Neural cell (in vitro differentiated cells): ENCODE results near the gene UBAP2. TPM values are rescaled to one million over a fixed set of nuclear protein-coding genes. Genes with fewer than 3 reads are reported as not detected.

ENCODE experiments used
- H2AFZ ChIP-seq: fragments of 200-600, 300-800 bp; sonication (generic), shearing (Covaris generic); 2 replicates; pipeline ENCODE4 v1.6.0; 2014; ENCODE audit warnings: low read depth, mild to moderate bottlenecking, antibody characterized with exemption, low read length, moderate library complexity
- H3F3A ChIP-seq: fragments of 200-600 bp; shearing (Covaris generic); 2 replicates; pipeline ENCODE4 v1.6.1; 2016; ENCODE audit warnings: mild to moderate bottlenecking, moderate library complexity, mixed read lengths, antibody characterized with exemption, low read length; ENCODE audit not compliant: insufficient read depth, poor library complexity, severe bottlenecking
- H3K27ac ChIP-seq: fragments of 200-600, 300-800 bp; sonication (generic), shearing (Covaris generic); 2 replicates; pipeline ENCODE4 v1.5.1; 2014; ENCODE audit warnings: mild to moderate bottlenecking, low read length, moderate library complexity
- H3K27me3 ChIP-seq: fragments of 300-800, 200-600 bp; sonication (generic), shearing (Covaris generic); 2 replicates; pipeline ENCODE4 v1.6.0; 2014; ENCODE audit warnings: mild to moderate bottlenecking, low read depth, low read length, moderate library complexity; ENCODE audit not compliant: insufficient read depth
- H3K36me3 ChIP-seq: fragments of 300-800, 200-600 bp; sonication (generic), shearing (Covaris generic); 2 replicates; pipeline ENCODE4 v1.5.1; 2014; ENCODE audit warnings: mild to moderate bottlenecking, antibody characterized with exemption, low read length, moderate library complexity; ENCODE audit not compliant: insufficient read depth
- H3K4me2 ChIP-seq: fragments of 300-800, 200-600 bp; sonication (generic), shearing (Covaris generic); 2 replicates; pipeline ENCODE4 v1.6.0; 2014; ENCODE audit warnings: mild to moderate bottlenecking, low read length
- H3K4me3 ChIP-seq: fragments of 300-800, 200-600 bp; sonication (generic), shearing (Covaris generic); 2 replicates; pipeline ENCODE4 v1.5.1; 2014; ENCODE audit warnings: mild to moderate bottlenecking, low read length, moderate library complexity
- H3K79me2 ChIP-seq: fragments of 200-600 bp; shearing (Covaris generic); replicated peaks from 2 replicates; pipeline ENCODE4 v1.6.0; 2014; ENCODE audit warnings: mild to moderate bottlenecking, low read length, moderate library complexity; ENCODE audit not compliant: insufficient read depth
- H3K9ac ChIP-seq: fragments of 300-800, 200-600 bp; sonication (generic), shearing (Covaris generic); 2 replicates; pipeline ENCODE4 v1.6.1; 2016; ENCODE audit warnings: mild to moderate bottlenecking, low read length, mixed read lengths
- H3K9me2 ChIP-seq: fragments of 200-600 bp; shearing (Covaris generic); 2 replicates; pipeline ENCODE4 v1.6.1; 2016; ENCODE audit warnings: mild to moderate bottlenecking, low read length, mixed read lengths; ENCODE audit not compliant: insufficient read depth
- H3K9me3 ChIP-seq: fragments of 200-600, 300-800 bp; sonication (generic), shearing (Covaris generic); 2 replicates; pipeline ENCODE4 v1.6.1; 2016; ENCODE audit warnings: mild to moderate bottlenecking, mixed run types, low read length, moderate library complexity, mixed read lengths
- H4K20me1 ChIP-seq: fragments of 200-600 bp; shearing (Covaris generic); 2 replicates; pipeline ENCODE4 v1.6.1; 2016; ENCODE audit warnings: mild to moderate bottlenecking, mixed run types; ENCODE audit not compliant: insufficient read depth
- CTCF ChIP-seq: fragments of 450-650 bp; IDR thresholded peaks from 2 replicates; pipeline ENCODE4 v1.5.1; 2014; ENCODE audit warnings: antibody characterized with exemption, mild to moderate bottlenecking, moderate library complexity; ENCODE audit not compliant: poor library complexity, severe bottlenecking
- EP300 ChIP-seq: fragments of 450-650 bp; conservative IDR thresholded peaks from 2 replicates; pipeline ENCODE4 v1.6.1; 2014; ENCODE audit warnings: antibody characterized with exemption, mild to moderate bottlenecking, moderate library complexity; ENCODE audit not compliant: poor library complexity, severe bottlenecking
- EZH2 ChIP-seq: fragments of 200-600, 300-800 bp; shearing (Covaris generic), sonication (generic); IDR thresholded peaks from 2 replicates; pipeline ENCODE4 v1.6.1; 2014; ENCODE audit warnings: antibody characterized with exemption, low read length, borderline replicate concordance, mild to moderate bottlenecking; ENCODE audit not compliant: insufficient read depth, poor library complexity, severe bottlenecking
- MXI1 ChIP-seq: fragments of 450-650 bp; conservative IDR thresholded peaks from 2 replicates; pipeline ENCODE4 v1.6.1; 2014; ENCODE audit warnings: antibody characterized with exemption, mild to moderate bottlenecking; ENCODE audit not compliant: poor library complexity, severe bottlenecking
- POLR2AphosphoS5 ChIP-seq: IDR thresholded peaks from 2 replicates; pipeline ENCODE4 v1.6.1; 2012
- RAD21 ChIP-seq: fragments of 450-650 bp; conservative IDR thresholded peaks from 2 replicates; pipeline ENCODE4 v1.6.1; 2014; ENCODE audit warnings: antibody characterized with exemption, mild to moderate bottlenecking, moderate library complexity
- SMC3 ChIP-seq: fragments of 450-650 bp; conservative IDR thresholded peaks from 2 replicates; pipeline ENCODE4 v1.6.1; 2014; ENCODE audit warnings: antibody characterized with exemption, mild to moderate bottlenecking, moderate library complexity; ENCODE audit not compliant: poor library complexity
- TAF1 ChIP-seq: IDR thresholded peaks from 2 replicates; pipeline ENCODE4 v1.6.1; 2012; ENCODE audit warnings: low read depth
- polyA plus RNA-seq: library from polyadenylated mRNA; depleted of rRNA; stranded (reverse); fragments of >200 nt; gene quantifications from 2 replicates; pipeline ENCODE4 v1.2.3, GENCODE V29; 2014
- TF ChIP-seq, protein P1 (sequence below): IDR thresholded peaks from 2 replicates; pipeline ENCODE4 v1.6.1; 2012; ENCODE audit warnings: borderline replicate concordance

UBAP2 gene
- polyA plus RNA-seq, 1 donor from 2014 or later, result 9.2 TPM

DNA sequence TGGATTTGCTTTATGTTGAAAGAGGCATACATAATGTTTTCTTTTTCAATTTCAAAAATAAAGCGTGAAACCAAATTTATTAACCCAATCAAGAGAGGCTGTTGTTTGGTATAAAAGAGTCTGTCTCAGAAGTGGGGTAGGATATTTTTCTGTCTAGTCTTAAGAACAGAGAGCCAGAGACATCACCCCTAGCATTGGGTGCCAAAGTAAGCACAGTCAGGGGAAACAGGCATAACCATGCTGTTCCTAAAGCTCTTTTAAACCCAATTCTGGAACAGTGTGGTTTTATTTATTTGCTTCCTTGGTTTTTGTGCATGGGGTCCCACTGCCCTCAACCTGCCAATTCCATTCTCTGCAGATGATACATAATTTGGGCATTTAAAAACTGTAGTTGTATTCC, 143.6 kb downstream of the UBAP2 start:
- H4K20me1 ChIP-seq, result peaks cover 5% of the 10 kb centered on the region

DNA sequence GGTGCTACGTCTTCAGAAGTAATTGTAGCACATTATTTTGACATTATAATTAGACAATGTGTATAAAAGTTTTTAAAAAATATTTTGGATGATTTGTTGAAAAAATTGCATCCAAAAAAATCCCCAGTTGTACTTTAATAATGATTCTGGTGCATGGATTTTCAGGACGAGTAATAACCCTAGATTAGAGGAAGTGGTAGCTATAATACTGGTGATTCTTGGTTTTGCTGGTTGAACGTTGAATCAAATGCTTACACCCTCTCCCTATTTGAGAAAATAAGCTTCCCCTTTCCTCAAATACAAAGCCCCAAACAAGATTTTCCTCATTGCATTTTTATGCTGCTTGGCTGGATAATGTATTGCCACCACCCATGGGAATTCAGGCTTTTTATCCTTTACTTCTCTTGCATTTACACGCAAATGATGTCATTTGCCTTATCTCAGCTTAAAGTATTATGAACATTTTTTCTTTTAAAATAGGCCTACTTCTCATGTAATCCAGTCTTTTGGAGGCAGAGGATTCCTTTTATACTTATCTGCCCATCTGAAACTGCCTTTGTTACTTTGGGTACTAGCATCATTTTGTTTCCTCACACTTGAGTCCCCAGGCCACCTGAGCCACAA, 145.4 kb downstream of the UBAP2 start:
- no peaks in the 10 kb centered on the region for H3F3A ChIP-seq
- no peak overlapping the region for H3K9ac ChIP-seq
- H3K27ac ChIP-seq, result no peak overlapping the region
- no peak overlapping the region for H3K4me3 ChIP-seq
- H3K9me3 ChIP-seq, result no peaks in the 10 kb centered on the region
- H3K36me3 ChIP-seq, result peaks cover 10% of the 10 kb centered on the region
- TF ChIP-seq TAF1, result no peak
- TF ChIP-seq CTCF, result no peak
- TF ChIP-seq RAD21, result no peak
- TF ChIP-seq, protein P1, sequence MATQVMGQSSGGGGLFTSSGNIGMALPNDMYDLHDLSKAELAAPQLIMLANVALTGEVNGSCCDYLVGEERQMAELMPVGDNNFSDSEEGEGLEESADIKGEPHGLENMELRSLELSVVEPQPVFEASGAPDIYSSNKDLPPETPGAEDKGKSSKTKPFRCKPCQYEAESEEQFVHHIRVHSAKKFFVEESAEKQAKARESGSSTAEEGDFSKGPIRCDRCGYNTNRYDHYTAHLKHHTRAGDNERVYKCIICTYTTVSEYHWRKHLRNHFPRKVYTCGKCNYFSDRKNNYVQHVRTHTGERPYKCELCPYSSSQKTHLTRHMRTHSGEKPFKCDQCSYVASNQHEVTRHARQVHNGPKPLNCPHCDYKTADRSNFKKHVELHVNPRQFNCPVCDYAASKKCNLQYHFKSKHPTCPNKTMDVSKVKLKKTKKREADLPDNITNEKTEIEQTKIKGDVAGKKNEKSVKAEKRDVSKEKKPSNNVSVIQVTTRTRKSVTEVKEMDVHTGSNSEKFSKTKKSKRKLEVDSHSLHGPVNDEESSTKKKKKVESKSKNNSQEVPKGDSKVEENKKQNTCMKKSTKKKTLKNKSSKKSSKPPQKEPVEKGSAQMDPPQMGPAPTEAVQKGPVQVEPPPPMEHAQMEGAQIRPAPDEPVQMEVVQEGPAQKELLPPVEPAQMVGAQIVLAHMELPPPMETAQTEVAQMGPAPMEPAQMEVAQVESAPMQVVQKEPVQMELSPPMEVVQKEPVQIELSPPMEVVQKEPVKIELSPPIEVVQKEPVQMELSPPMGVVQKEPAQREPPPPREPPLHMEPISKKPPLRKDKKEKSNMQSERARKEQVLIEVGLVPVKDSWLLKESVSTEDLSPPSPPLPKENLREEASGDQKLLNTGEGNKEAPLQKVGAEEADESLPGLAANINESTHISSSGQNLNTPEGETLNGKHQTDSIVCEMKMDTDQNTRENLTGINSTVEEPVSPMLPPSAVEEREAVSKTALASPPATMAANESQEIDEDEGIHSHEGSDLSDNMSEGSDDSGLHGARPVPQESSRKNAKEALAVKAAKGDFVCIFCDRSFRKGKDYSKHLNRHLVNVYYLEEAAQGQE, result no peak
- no peaks in the 10 kb centered on the region for H3K27me3 ChIP-seq
- peaks cover 5% of the 10 kb centered on the region for H4K20me1 ChIP-seq
- H3K9me2 ChIP-seq, result no peaks in the 10 kb centered on the region
- no peak overlapping the region for H3K4me2 ChIP-seq
- H3K79me2 ChIP-seq, result peaks cover 28% of the 10 kb centered on the region
- no peak overlapping the region for H2AFZ ChIP-seq

More for the DNA sequence above, 143.6 kb downstream of the UBAP2 start:
- no peak for TF ChIP-seq CTCF
- no peak for TF ChIP-seq MXI1
- TF ChIP-seq EP300, result no peak
- TF ChIP-seq POLR2AphosphoS5, result no peak
- TF ChIP-seq EZH2, result no peak
- no peak for TF ChIP-seq RAD21
- TF ChIP-seq SMC3, result no peak
- TF ChIP-seq TAF1, result no peak
- TF ChIP-seq, protein P1, result no peak
- Histone ChIP-seq H3K9ac (no peak overlapping the region), H3K36me3 (peaks cover 7% of the 10 kb centered on the region), H3K27ac (no peak overlapping the region), H3K9me2 (no peaks in the 10 kb centered on the region), H3K27me3 (no peaks in the 10 kb centered on the region), H3K4me3 (no peak overlapping the region), H2AFZ (no peak overlapping the region), H3K4me2 (no peak overlapping the region), H3K9me3 (no peaks in the 10 kb centered on the region), H3K79me2 (peaks cover 15% of the 10 kb centered on the region), H3F3A (no peaks in the 10 kb centered on the region)
